NCI-H446 (cell line): Measurements from ENCODE around the gene SHBG.
"Not testable (repeated sequence)": the region's sequence is repeated elsewhere in the genome, so short reads cannot be mapped to it uniquely, and the experiment has no call there.

Experiments used
- DNase-seq, 2 experiments: peaks; one replicate each; lab custom pipeline; 2025; lab: John Stamatoyannopoulos, UW

SHBG gene

GRCh38 chr17:7611635-7612293 is 18.2 kb upstream of the SHBG start:
- DNase-seq: no peak

GRCh38 chr17:7612294-7612640 is 17.7 kb upstream of the SHBG start:
- no peak for DNase-seq

- DNase-seq: no peak
Observed at GRCh38 chr17:7613769-7614424, 16.0 kb upstream of the SHBG start.

- DNase-seq: peak; percentile 99
Observed at GRCh38 chr17:7614425-7615264, 15.3 kb upstream of the SHBG start, which contains the start of gene FXR2. FXR2 (minus strand) TSS chr17:7614897; CDS start chr17:7614532, 365 bp downstream.

GRCh38 chr17:7615265-7615747 is 14.6 kb upstream of the SHBG start:
- no peak for DNase-seq

- DNase-seq: no peak
Observed at GRCh38 chr17:7618608-7619007, 11.3 kb upstream of the SHBG start.

- no peak for DNase-seq
Observed at GRCh38 chr17:7620835-7621234, 9.1 kb upstream of the SHBG start.

- no peak for DNase-seq
Observed at GRCh38 chr17:7623661-7624060, 6.3 kb upstream of the SHBG start.

- DNase-seq: not testable (repeated sequence)
Observed at GRCh38 chr17:7625749-7626148, 4.2 kb upstream of the SHBG start.

- no peak for DNase-seq
Observed at GRCh38 chr17:7626307-7626706, 3.6 kb upstream of the SHBG start.

- DNase-seq: no peak
Observed at GRCh38 chr17:7626956-7627249, 3.0 kb upstream of the SHBG start.

GRCh38 chr17:7627250-7628121 is 2.4 kb upstream of the SHBG start, which contains the start of gene SAT2:
SAT2 (minus strand) TSS chr17:7627821; CDS start chr17:7627635, 186 bp downstream.
- DNase-seq: peak; percentile 82 to 91

GRCh38 chr17:7631398-7632380 is 1.8 kb downstream of the SHBG start:
- DNase-seq: no peak

GRCh38 chr17:7632492-7632894 is 2.6 kb downstream of the SHBG start:
- peak in 1 of 2 experiments; percentile 16 for DNase-seq

GRCh38 chr17:7633093-7633492 is 3.2 kb downstream of the SHBG start:
- DNase-seq: no peak

GRCh38 chr17:7634384-7634783 is 4.4 kb downstream of the SHBG start:
- peak; percentile 29 to 41 for DNase-seq

- DNase-seq: no peak
Observed at GRCh38 chr17:7636163-7636562, 6.2 kb downstream of the SHBG start.

- DNase-seq: no peak
Observed at GRCh38 chr17:7640783-7641182, 10.8 kb downstream of the SHBG start.

- DNase-seq: not testable (repeated sequence)
Observed at GRCh38 chr17:7641635-7642034, 11.7 kb downstream of the SHBG start.

- DNase-seq: no peak
Observed at GRCh38 chr17:7644775-7645174, 14.8 kb downstream of the SHBG start.

GRCh38 chr17:7646457-7646856 is 16.5 kb downstream of the SHBG start:
- no peak for DNase-seq
